C4-2B (cell line): ENCODE measurements around the gene IFT52.
A peak's percentile ranks its signal among the peaks of the same experiment; 100 is the strongest.

ENCODE experiments used
- ZFX ChIP-seq: fragments of 450-650 bp; IDR thresholded peaks from 2 replicates; pipeline ENCODE4 v1.6.1; 2017
- TF ChIP-seq, protein P1 (sequence below): fragments of 450-650 bp; conservative IDR thresholded peaks from 2 replicates; pipeline ENCODE4 v1.5.1; 2017; ENCODE audit warnings: mild to moderate bottlenecking

DNA sequence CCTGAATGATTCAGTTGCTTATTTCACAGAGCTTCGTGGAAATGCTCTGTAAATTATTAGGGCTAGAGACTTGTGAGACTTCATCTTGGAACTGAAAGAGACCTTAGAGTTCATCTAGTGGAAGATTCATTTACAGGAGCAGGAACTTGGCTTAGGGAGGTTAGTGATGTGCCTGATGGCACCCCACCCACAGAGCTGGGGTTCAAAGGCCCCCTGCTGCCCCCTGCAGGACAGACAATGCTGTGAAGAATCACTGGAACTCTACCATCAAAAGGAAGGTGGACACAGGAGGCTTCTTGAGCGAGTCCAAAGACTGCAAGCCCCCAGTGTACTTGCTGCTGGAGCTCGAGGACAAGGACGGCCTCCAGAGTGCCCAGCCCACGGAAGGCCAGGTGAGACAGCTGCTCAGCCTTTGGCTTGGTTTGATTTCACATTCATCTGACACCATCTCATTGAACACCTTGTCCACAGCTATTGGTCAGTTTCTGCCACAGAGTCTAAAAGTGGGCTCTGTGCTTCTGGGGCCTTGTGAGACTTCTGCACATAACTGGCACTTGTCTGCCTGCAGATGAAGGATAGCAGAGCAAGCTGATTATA is 101.3 kb downstream of the IFT52 start:
- TF ChIP-seq, protein P1, sequence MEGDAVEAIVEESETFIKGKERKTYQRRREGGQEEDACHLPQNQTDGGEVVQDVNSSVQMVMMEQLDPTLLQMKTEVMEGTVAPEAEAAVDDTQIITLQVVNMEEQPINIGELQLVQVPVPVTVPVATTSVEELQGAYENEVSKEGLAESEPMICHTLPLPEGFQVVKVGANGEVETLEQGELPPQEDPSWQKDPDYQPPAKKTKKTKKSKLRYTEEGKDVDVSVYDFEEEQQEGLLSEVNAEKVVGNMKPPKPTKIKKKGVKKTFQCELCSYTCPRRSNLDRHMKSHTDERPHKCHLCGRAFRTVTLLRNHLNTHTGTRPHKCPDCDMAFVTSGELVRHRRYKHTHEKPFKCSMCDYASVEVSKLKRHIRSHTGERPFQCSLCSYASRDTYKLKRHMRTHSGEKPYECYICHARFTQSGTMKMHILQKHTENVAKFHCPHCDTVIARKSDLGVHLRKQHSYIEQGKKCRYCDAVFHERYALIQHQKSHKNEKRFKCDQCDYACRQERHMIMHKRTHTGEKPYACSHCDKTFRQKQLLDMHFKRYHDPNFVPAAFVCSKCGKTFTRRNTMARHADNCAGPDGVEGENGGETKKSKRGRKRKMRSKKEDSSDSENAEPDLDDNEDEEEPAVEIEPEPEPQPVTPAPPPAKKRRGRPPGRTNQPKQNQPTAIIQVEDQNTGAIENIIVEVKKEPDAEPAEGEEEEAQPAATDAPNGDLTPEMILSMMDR, result peak; percentile 83
- no peak for TF ChIP-seq ZFX
